Kidney (tissue), 14 donors: Measurements from ENCODE around the gene DLG2. TPM values are rescaled to one million over a fixed set of nuclear protein-coding genes. Genes with fewer than 3 reads are reported as not detected.

ENCODE experiments used
- DNase-seq, 5 donors: peaks; one replicate each; pipeline ENCODE4 v3.0.0-alpha.2; 2013 to 2020
- FAIRE-seq: peaks from 2 replicates; lab custom pipeline; 2012; peaks lifted over from hg19 to GRCh38; lab: Jason Lieb, UNC
- H3K27ac ChIP-seq, 2 donors: one replicate each; pipeline ENCODE4 v1.7.0; 2013; ENCODE audit warnings: low read depth in 2 of 2, low read length in 2 of 2, inconsistent platforms in 1 of 2
- H3K27me3 ChIP-seq: one replicate; pipeline ENCODE4 v1.7.1; 2013; ENCODE audit warnings: low read length, inconsistent platforms; ENCODE audit not compliant: control insufficient read depth, insufficient read depth
- H3K36me3 ChIP-seq, 3 donors: one replicate each; pipeline versions ENCODE4 v1.7.0 to v1.7.1; 2013; ENCODE audit warnings: low read length in 3 of 3, control low read depth in 1 of 3, inconsistent platforms in 1 of 3; ENCODE audit not compliant: insufficient read depth in 3 of 3, control insufficient read depth in 2 of 3
- H3K4me1 ChIP-seq, 3 donors: one replicate each; pipeline versions ENCODE4 v1.7.0 to v1.7.1; 2013; ENCODE audit warnings: low read length in 3 of 3, inconsistent platforms in 1 of 3, low read depth in 1 of 3; ENCODE audit not compliant: control insufficient read depth in 2 of 3, insufficient read depth in 2 of 3
- H3K4me3 ChIP-seq, 3 donors: one replicate each; pipeline versions ENCODE4 v1.7.0 to v1.8.1; 2013; ENCODE audit warnings: low read length in 3 of 3, control low read depth in 1 of 3, inconsistent platforms in 1 of 3
- H3K9ac ChIP-seq, 3 donors: one replicate each; pipeline versions ENCODE4 v1.7.0 to v1.7.1; 2013; ENCODE audit warnings: low read length in 3 of 3, control low read depth in 1 of 3, inconsistent platforms in 1 of 3
- H3K9me3 ChIP-seq, 3 donors: one replicate each; pipeline versions ENCODE4 v1.7.0 to v1.7.1; 2013; ENCODE audit warnings: low read length in 3 of 3, control low read depth in 1 of 3, inconsistent platforms in 1 of 3; ENCODE audit not compliant: control insufficient read depth in 2 of 3, insufficient read depth in 1 of 3
- intact Hi-C: fragments of 100-400 bp; cut with DNase I; formaldehyde crosslinking; loops from one replicate; pipeline ENCODE4 v1.11.1; 2022
- polyA plus RNA-seq: library from polyadenylated mRNA; stranded (reverse); fragments of 350-450 nt; fragmentation: Illumina TruSeq; extraction: RNeasy Lipid Tissue Mini Kit (QIAGEN cat#74804); gene quantifications from one replicate; pipeline ENCODE4 v1.2.3, GENCODE V29; 2014; ENCODE audit warnings: low read depth, low replicate concordance; ENCODE audit not compliant: insufficient read depth
- total RNA-seq: library from RNA; stranded (reverse); fragmentation: NEBNext Ultra II Directional; extraction: Animal tissue kit (Norgen Biotek cat#: 25700); gene quantifications from one replicate; pipeline ENCODE4 v1.2.1, GENCODE V29; 2021
- TF ChIP-seq, protein P1 (sequence below): IDR thresholded peaks from 3 replicates; pipeline ENCODE4 v1.5.1; 2012; ENCODE audit warnings: mild to moderate bottlenecking, moderate library complexity, borderline replicate concordance; ENCODE audit not compliant: insufficient read depth; ENCODE audit errors: extremely low read depth
- donor health status: control.
- donor health status: control.
- donor health status: control.
- donor health status: control.
- donor health status: control.
- donor health status: DM: yes; HTN: yes; CAD: no.
- donor health status: Normal renal cell carcinoma (clear cell type).

DLG2 gene
- total and polyA plus RNA-seq, 2 donors from 2014 or later, result 2.9 to 7.2 TPM

DNA sequence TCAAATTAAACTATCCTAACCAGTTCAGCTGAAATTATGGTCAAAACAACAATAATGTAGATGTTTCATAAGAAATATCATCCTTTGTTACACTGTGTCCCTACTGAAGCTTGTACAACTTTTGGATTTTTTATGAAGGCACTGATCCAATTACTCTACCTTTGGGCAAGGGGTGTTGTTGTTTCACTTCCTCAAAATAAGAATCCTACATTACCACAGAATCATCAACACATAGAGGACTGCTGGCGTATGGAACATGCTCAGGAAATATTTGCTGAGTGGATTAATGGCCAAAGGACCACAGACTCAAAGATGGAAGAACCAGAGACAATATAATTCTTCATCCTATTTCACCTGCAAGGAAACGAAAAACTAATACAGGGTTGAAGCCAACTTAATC, 1433.4 kb downstream of the DLG2 start:
- TF ChIP-seq, protein P1, sequence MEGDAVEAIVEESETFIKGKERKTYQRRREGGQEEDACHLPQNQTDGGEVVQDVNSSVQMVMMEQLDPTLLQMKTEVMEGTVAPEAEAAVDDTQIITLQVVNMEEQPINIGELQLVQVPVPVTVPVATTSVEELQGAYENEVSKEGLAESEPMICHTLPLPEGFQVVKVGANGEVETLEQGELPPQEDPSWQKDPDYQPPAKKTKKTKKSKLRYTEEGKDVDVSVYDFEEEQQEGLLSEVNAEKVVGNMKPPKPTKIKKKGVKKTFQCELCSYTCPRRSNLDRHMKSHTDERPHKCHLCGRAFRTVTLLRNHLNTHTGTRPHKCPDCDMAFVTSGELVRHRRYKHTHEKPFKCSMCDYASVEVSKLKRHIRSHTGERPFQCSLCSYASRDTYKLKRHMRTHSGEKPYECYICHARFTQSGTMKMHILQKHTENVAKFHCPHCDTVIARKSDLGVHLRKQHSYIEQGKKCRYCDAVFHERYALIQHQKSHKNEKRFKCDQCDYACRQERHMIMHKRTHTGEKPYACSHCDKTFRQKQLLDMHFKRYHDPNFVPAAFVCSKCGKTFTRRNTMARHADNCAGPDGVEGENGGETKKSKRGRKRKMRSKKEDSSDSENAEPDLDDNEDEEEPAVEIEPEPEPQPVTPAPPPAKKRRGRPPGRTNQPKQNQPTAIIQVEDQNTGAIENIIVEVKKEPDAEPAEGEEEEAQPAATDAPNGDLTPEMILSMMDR, result no peak
- DNase-seq (no peak), FAIRE-seq (no peak)
- H3K9ac ChIP-seq, result no peak overlapping the region
- H3K4me1 ChIP-seq, result no peaks in the 10 kb centered on the region
- H3K9me3 ChIP-seq, result no peaks in the 10 kb centered on the region
- intact Hi-C loops, result no loop called here
- no peak overlapping the region for H3K27ac ChIP-seq
- H3K27me3 ChIP-seq, result no peaks in the 10 kb centered on the region
- H3K4me3 ChIP-seq, result no peak overlapping the region
- H3K36me3 ChIP-seq, result no peaks in the 10 kb centered on the region

DNA sequence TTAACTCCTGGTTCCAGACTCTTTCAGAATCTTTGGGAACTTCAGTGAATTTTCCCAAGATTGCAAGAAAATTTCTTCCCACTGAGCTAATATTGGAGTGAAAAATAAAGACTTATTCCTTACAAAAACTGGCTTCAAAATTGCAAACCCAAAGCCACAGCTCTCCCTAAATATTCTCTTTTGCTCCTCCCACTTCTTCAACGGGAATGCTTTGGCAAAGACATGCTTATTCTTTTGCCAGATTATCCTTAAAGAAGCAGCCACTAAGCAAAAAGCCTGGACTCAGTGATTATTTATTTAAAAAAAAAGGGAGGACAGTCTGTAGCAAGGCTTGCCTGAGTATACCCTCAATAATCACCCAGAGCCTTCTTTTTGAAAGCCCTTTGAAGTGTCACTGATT, 1438.6 kb downstream of the DLG2 start:
- no peak for FAIRE-seq
- Histone ChIP-seq H3K4me3 (no peak overlapping the region), H3K36me3 (no peaks in the 10 kb centered on the region), H3K4me1 (no peaks in the 10 kb centered on the region), H3K9me3 (no peaks in the 10 kb centered on the region), H3K9ac (no peak overlapping the region), H3K27me3 (no peaks in the 10 kb centered on the region), H3K27ac (no peak overlapping the region)
- intact Hi-C loops, result no loop called here
- DNase-seq, result no peak
- TF ChIP-seq, protein P1, result no peak

DNA sequence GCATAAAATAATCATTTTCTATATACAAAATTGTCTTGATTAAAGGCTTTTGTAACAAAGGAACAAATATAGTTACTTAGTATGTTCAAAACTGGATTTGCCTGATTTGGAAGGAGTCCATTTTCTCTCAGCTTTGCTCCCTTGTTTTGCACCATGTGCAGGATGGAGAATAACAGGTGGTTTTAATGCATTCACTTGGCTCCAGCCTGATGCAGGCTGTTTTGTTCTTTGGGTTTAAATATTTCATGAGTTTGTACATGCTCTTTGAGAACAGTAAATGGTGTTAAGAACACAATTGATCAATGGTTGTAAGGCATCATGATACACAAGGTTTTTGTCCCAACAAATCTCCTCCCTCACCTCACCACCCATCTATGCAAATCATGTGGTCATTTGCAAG, 1454.1 kb downstream of the DLG2 start:
- no peaks in the 10 kb centered on the region for H3K4me1 ChIP-seq
- H3K36me3 ChIP-seq, result no peaks in the 10 kb centered on the region
- DNase-seq (no peak), FAIRE-seq (no peak)
- no peak overlapping the region for H3K4me3 ChIP-seq
- no peaks in the 10 kb centered on the region for H3K27me3 ChIP-seq
- H3K27ac ChIP-seq, result no peak overlapping the region
- no peaks in the 10 kb centered on the region for H3K9me3 ChIP-seq
- no peak overlapping the region for H3K9ac ChIP-seq
- TF ChIP-seq, protein P1, result no peak
- intact Hi-C loops, result no loop called here

DNA sequence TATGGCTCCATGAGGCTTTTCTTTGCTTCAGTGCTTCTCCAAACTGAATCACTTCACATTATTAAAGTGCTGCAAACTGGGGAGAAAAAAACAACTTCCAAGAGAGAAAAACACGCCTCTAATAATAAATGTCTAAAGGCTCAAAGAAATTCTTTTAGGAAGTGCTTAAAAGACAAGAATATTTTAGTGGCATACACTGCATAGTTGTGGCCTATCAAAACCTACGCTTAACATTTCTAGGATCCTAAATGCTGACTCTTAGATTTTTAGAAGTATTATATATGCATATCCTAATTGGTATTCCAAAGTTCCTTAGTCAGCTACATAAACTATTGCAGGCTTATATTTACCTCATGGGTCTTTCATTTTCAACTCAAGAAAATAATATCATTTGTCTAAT, 1462.0 kb downstream of the DLG2 start:
- TF ChIP-seq, protein P1, result no peak
- H3K9ac ChIP-seq, result no peak overlapping the region
- no peak overlapping the region for H3K4me3 ChIP-seq
- H3K27ac ChIP-seq, result no peak overlapping the region
- intact Hi-C loops, result no loop called here
- no peak for FAIRE-seq
- DNase-seq, result no peak
- H3K9me3 ChIP-seq, result no peaks in the 10 kb centered on the region
- no peaks in the 10 kb centered on the region for H3K4me1 ChIP-seq
- no peaks in the 10 kb centered on the region for H3K27me3 ChIP-seq
- H3K36me3 ChIP-seq, result no peaks in the 10 kb centered on the region
